ENCODE results near the gene PDCD4.

DNA sequence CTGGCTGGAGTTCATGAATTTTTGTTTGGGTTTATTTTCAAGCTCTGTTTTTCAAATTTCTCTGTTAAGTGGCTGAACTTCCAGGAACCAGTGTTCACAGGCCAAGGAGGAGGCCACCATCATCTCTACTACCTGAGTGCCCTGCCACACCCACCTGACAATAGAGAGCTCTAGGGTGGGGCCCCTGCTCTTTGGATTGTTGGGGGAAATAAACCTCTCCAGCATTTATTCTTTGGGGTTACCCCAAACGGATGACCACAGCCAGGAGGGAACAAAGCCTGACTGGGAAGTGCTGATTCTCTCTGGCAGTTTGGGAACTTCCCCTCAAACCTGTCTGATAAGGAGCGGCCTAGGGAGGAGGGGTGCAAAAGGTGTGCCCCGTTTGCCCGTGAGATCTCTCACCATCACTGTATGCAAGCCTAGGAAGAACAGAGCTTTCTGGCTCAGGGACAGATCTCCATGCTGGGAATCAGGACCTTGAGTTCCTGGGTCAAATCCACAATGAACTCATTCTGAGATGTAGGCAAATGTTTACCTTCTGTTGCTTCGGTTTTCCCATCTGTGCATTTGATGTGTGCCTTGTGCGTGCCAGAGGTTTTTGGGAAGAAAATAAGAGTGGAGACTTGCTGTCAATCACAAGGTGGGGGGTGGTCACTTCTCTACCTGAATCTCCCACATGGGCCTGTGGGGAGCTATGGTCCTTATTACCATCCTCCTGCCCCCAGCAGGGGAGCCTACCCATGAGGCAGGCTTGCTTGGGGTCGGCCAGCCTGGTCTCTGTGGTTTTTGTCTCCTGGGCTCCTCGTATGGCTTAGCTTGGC lies 27.7 kb upstream of the PDCD4 start:
- TF ChIP-seq, protein P1, sequence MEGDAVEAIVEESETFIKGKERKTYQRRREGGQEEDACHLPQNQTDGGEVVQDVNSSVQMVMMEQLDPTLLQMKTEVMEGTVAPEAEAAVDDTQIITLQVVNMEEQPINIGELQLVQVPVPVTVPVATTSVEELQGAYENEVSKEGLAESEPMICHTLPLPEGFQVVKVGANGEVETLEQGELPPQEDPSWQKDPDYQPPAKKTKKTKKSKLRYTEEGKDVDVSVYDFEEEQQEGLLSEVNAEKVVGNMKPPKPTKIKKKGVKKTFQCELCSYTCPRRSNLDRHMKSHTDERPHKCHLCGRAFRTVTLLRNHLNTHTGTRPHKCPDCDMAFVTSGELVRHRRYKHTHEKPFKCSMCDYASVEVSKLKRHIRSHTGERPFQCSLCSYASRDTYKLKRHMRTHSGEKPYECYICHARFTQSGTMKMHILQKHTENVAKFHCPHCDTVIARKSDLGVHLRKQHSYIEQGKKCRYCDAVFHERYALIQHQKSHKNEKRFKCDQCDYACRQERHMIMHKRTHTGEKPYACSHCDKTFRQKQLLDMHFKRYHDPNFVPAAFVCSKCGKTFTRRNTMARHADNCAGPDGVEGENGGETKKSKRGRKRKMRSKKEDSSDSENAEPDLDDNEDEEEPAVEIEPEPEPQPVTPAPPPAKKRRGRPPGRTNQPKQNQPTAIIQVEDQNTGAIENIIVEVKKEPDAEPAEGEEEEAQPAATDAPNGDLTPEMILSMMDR (conservative IDR thresholded peaks at IDR 0.05), result no peak
- TF ChIP-seq ZFX (IDR thresholded peaks at IDR 0.05), result no peak
